Activated T-cell treated with anti-CD3 and anti-CD28 coated beads, Interleukin-2, amount 50 U/mL, for 4 hours (primary cell): Measurements from ENCODE around the gene CHTOP. TPM values are rescaled to one million over a fixed set of nuclear protein-coding genes. Genes with fewer than 3 reads are reported as not detected.

Experiments used
- ATAC-seq, 2 donors: fragments of 200-7000 bp; cut with Tn5 transposase; one replicate each; pipeline ENCODE4 v1.10.0; 2021
- DNase-seq: peaks from one replicate; pipeline ENCODE4 v3.0.0-alpha.2; 2020
- H3K27me3 Mint-ChIP-seq: one replicate; pipeline ENCODE4 v1.8.0; 2021; ENCODE audit warnings: low read depth, mixed read lengths
- H3K36me3 Mint-ChIP-seq: one replicate; pipeline ENCODE4 v1.8.0; 2022; ENCODE audit warnings: mixed read lengths; ENCODE audit not compliant: insufficient read depth
- H3K4me1 Mint-ChIP-seq: one replicate; pipeline ENCODE4 v1.8.0; 2021; ENCODE audit warnings: low read depth, mixed read lengths
- H3K4me3 Mint-ChIP-seq: one replicate; pipeline ENCODE4 v1.8.0; 2021; ENCODE audit warnings: mild to moderate bottlenecking, moderate library complexity, mixed read lengths
- H3K9me3 Mint-ChIP-seq: one replicate; pipeline ENCODE4 v1.8.0; 2021; ENCODE audit warnings: mixed read lengths
- total RNA-seq, 3 donors: library from RNA; stranded (reverse); gene quantifications; one replicate each; pipeline ENCODE4 v1.2.1, GENCODE V29; 2021

Gene CHTOP
- total RNA-seq, 3 donors from 2014 or later, result 111 to 117 (median 114) TPM

DNA sequence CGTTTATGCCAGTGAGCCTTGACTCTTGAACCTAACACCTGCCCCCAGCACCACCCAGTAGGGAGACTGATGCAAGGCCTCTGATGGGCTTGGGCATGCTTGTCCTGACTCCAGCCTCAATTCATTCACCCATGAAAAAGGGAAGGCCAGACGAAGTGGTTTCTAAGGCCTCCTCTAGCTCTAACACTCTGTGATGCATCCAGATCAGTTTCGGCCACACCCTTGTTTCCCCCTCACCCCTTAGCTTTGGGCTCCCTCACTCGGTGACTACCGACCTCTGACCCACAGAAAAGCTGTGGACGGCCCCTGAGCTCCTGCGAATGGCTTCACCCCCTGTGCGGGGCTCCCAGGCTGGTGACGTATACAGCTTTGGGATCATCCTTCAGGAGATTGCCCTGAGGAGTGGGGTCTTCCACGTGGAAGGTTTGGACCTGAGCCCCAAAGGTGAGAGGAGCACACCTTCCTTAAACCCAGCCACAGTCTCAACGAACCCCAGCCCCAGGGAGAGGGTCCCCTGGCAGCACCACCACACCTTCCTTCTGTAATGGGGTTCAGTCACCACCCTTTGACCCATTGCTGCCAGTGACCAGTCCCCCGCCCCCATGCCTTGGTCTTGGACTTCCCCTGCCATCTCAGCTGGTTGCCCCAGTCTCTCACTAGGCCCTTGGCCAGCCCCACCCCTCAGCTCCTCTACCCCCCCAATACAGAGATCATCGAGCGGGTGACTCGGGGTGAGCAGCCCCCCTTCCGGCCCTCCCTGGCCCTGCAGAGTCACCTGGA lies 53.7 kb downstream of the CHTOP start:
- Mint-ChIP-seq H3K36me3 (no peaks in the 10 kb centered on the region), H3K4me3 (no peak overlapping the region), H3K9me3 (no peaks in the 10 kb centered on the region), H3K4me1 (peaks cover 9% of the 10 kb centered on the region), H3K27me3 (peaks cover 9% of the 10 kb centered on the region)
- DNase-seq, result no peak
- ATAC-seq, result no peak

DNA sequence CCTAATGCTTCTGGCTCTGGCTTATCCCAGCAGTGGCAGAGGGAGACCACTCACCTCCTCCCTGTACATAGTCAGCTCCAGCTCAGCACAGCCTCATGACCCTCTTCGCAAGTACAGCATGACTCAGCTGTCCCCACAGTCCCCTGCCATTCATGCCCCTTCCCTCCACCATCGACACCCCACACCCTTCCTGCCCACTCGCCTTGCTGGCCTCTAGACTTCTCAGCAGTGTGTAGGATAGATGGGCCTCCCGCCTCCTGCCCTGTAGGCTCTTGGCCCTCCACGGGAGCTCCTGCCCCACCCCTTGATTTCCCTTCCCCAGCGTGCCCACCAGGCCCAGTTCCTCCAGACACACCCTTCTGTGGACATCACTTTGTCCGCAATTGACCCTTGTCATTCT lies 54.4 kb downstream of the CHTOP start:
- Mint-ChIP-seq H3K4me3 (no peak overlapping the region), H3K27me3 (peaks cover 9% of the 10 kb centered on the region), H3K9me3 (no peaks in the 10 kb centered on the region), H3K4me1 (peaks cover 9% of the 10 kb centered on the region), H3K36me3 (no peaks in the 10 kb centered on the region)
- DNase-seq (no peak), ATAC-seq (no peak)

DNA sequence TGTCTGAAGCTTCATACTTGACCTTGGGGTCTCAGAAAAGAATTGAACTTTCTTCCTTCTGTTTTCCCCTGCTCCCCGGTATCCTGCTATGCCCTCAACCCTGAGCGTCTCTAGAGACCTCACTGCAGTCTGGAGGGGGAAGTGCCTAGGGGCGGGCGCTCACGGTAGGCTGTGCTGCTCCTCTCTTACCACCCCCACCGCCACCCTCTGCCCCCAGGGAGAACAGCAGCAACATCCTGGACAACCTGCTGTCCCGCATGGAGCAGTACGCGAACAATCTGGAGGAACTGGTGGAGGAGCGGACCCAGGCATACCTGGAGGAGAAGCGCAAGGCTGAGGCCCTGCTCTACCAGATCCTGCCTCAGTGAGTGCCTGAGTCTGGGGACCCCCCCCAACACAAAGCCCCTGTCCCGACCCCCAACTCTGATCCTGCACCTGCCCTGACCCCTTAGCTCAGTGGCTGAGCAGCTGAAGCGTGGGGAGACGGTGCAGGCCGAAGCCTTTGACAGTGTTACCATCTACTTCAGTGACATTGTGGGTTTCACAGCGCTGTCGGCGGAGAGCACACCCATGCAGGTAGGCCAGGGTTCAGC lies 55.0 kb downstream of the CHTOP start:
- ATAC-seq (no peak), DNase-seq (no peak)
- H3K4me1 Mint-ChIP-seq, result peaks cover 9% of the 10 kb centered on the region
- no peaks in the 10 kb centered on the region for H3K36me3 Mint-ChIP-seq
- no peaks in the 10 kb centered on the region for H3K9me3 Mint-ChIP-seq
- H3K4me3 Mint-ChIP-seq, result no peak overlapping the region
- peaks cover 9% of the 10 kb centered on the region for H3K27me3 Mint-ChIP-seq

GRCh38 chr1:153693466-153693865 lies 59.6 kb downstream of the CHTOP start:
- ATAC-seq, result no peak
- peaks cover 9% of the 10 kb centered on the region for H3K4me1 Mint-ChIP-seq

More at GRCh38 chr1:153693466-153693865, 59.6 kb downstream of the CHTOP start:
- no peaks in the 10 kb centered on the region for H3K9me3 Mint-ChIP-seq
- no peak for DNase-seq
- peaks cover 2% of the 10 kb centered on the region for H3K27me3 Mint-ChIP-seq
- H3K36me3 Mint-ChIP-seq, result no peaks in the 10 kb centered on the region
- no peak overlapping the region for H3K4me3 Mint-ChIP-seq

Other genes with a start within 250 kb of the CHTOP start
- gene S100A8, start 243.0 kb upstream of the CHTOP start, total RNA-seq, result not detected
- not detected for gene S100A7A, start 217.5 kb upstream of the CHTOP start, total RNA-seq
- not detected for gene S100A7, start 173.4 kb upstream of the CHTOP start, total RNA-seq
- gene S100A6, start 98.1 kb upstream of the CHTOP start, total RNA-seq, result 100 to 1,000 TPM; 133 to 188 (median 134) TPM
- gene S100A5, start 93.1 kb upstream of the CHTOP start, total RNA-seq, result 1 to 10 TPM in 1 of 3 donors, under 1 TPM in 2; 0.74 to 2.5 (median 0.95) TPM
- gene S100A4, start 88.3 kb upstream of the CHTOP start, total RNA-seq, result 10 to 100 TPM; 19.6 to 40.3 (median 21.7) TPM
- gene S100A3, start 84.8 kb upstream of the CHTOP start, total RNA-seq, result not detected
- 1 to 10 TPM in 1 of 3 donors, under 1 TPM in 2; 0.40 to 1.2 (median 0.76) TPM for gene S100A2, start 68.2 kb upstream of the CHTOP start, total RNA-seq
- gene S100A16, start 20.9 kb upstream of the CHTOP start, total RNA-seq, result under 1 TPM in 2 of 3 donors, not detected in 1; 0.24 to 0.29 TPM
- gene S100A14, start 17.7 kb upstream of the CHTOP start, total RNA-seq, result under 1 TPM in 2 of 3 donors, not detected in 1; 0.32 to 0.43 TPM
- 1 to 10 TPM; 2.0 to 4.9 (median 3.3) TPM for gene S100A13, start 6.6 kb upstream of the CHTOP start, total RNA-seq
- gene S100A1, start 5.6 kb upstream of the CHTOP start, total RNA-seq, result not detected
- 10 to 100 TPM; 32.1 to 36.8 (median 32.7) TPM for gene SNAPIN, start 24.6 kb downstream of the CHTOP start, total RNA-seq
- gene ILF2, start 36.9 kb downstream of the CHTOP start, total RNA-seq, result 100 to 1,000 TPM; 525 to 559 (median 531) TPM
- gene NPR1, start 44.6 kb downstream of the CHTOP start, total RNA-seq, result under 1 TPM; 0.16 to 0.26 (median 0.23) TPM
- gene INTS3, start 94.0 kb downstream of the CHTOP start, total RNA-seq, result 10 to 100 TPM; 46.9 to 49.4 (median 48.5) TPM
- gene SLC27A3, start 141.3 kb downstream of the CHTOP start, total RNA-seq, result 1 to 10 TPM; 3.8 to 6.0 (median 6.0) TPM